Forelimb muscle (tissue), 1 donor: ENCODE data around the gene ELK1. TPM values are rescaled to one million over a fixed set of nuclear protein-coding genes. Genes with fewer than 3 reads are reported as not detected.

Experiments used
- DNase-seq: peaks from one replicate; pipeline ENCODE4 v3.0.0-alpha.2; 2013; ENCODE audit warnings: low read depth
- polyA plus RNA-seq: library from polyadenylated mRNA; unstranded; fragments of 120-200 nt; gene quantifications from one replicate; pipeline ENCODE4 v1.2.1, GENCODE V29; 2013; ENCODE audit not compliant: insufficient read length

ELK1 gene
- polyA plus RNA-seq, 1 donor, result 21.0 TPM

GRCh38 chrX:47645530-47645929 lies 4.8 kb downstream of the ELK1 start:
- no peak for DNase-seq

GRCh38 chrX:47644557-47645091 lies 5.7 kb downstream of the ELK1 start:
- DNase-seq, result no peak

GRCh38 chrX:47643926-47644325 lies 6.4 kb downstream of the ELK1 start:
- no peak for DNase-seq

- DNase-seq, result no peak
Measured at GRCh38 chrX:47638816-47639215, 11.5 kb downstream of the ELK1 start.

GRCh38 chrX:47637546-47638195 lies 12.7 kb downstream of the ELK1 start:
- no peak for DNase-seq

GRCh38 chrX:47634871-47635575 lies 15.3 kb downstream of the ELK1 start:
- no peak for DNase-seq

GRCh38 chrX:47633689-47634590 lies 16.4 kb downstream of the ELK1 start:
- DNase-seq, result no peak

- no peak for DNase-seq
Measured at GRCh38 chrX:47632666-47633065, 17.7 kb downstream of the ELK1 start.

- no peak for DNase-seq
Measured at GRCh38 chrX:47631676-47632075, 18.7 kb downstream of the ELK1 start.

GRCh38 chrX:47629419-47630200 lies 20.8 kb downstream of the ELK1 start, which contains the start of gene CFP:
Gene CFP (minus strand): TSS chrX:47629930. CDS start chrX:47629844, 86 bp downstream.
- DNase-seq, result no peak

GRCh38 chrX:47628982-47629381 lies 21.4 kb downstream of the ELK1 start:
- no peak for DNase-seq

GRCh38 chrX:47625365-47625764 lies 25.0 kb downstream of the ELK1 start:
- DNase-seq, result no peak

- DNase-seq, result peak; percentile 17
Measured at GRCh38 chrX:47623540-47624027, 26.8 kb downstream of the ELK1 start.

- no peak for DNase-seq
Measured at GRCh38 chrX:47621851-47622250, 28.5 kb downstream of the ELK1 start.

- DNase-seq, result no peak
Measured at GRCh38 chrX:47620303-47620685, 30.1 kb downstream of the ELK1 start.

- peak; percentile 40 for DNase-seq
Measured at GRCh38 chrX:47619486-47620302, 30.7 kb downstream of the ELK1 start, which contains the start of gene SYN1. Gene SYN1 (minus strand): TSS chrX:47619857. CDS start chrX:47619728, 129 bp downstream.

GRCh38 chrX:47618923-47619485 lies 31.4 kb downstream of the ELK1 start:
- DNase-seq, result no peak

- no peak for DNase-seq
Measured at GRCh38 chrX:47614618-47615017, 35.7 kb downstream of the ELK1 start.

- no peak for DNase-seq
Measured at GRCh38 chrX:47613082-47613481, 37.3 kb downstream of the ELK1 start.

- DNase-seq, result no peak
Measured at GRCh38 chrX:47612418-47612817, 37.9 kb downstream of the ELK1 start.
